Measurements from ENCODE around the gene STRN4.
A peak's percentile ranks its signal among the peaks of the same experiment; 100 is the strongest.
"Not testable (repeated sequence)": the region's sequence is repeated elsewhere in the genome, so short reads cannot be mapped to it uniquely, and the experiment has no call there.

The STRN4 gene

GRCh38 chr19:46746281-46747057 lies at the start of gene STRN4:
TSS of gene STRN4 (minus strand) at chr19:46746450. CDS start at chr19:46746430, 20 bp downstream.
- DNase-seq = no peak

- DNase-seq = no peak
Measured at GRCh38 chr19:46791944-46792343, 45.7 kb upstream of the STRN4 start.

- DNase-seq = no peak
Measured at GRCh38 chr19:46789371-46789770, 43.1 kb upstream of the STRN4 start.

- DNase-seq = no peak
Measured at GRCh38 chr19:46788968-46789338, 42.7 kb upstream of the STRN4 start.

GRCh38 chr19:46788262-46788967 lies 42.2 kb upstream of the STRN4 start, which contains the start of gene SLC1A5:
TSS of gene SLC1A5 (minus strand) at chr19:46788594. CDS start at chr19:46787965, 629 bp downstream.
- peak; percentile 91 for DNase-seq

GRCh38 chr19:46787331-46788261 lies 41.3 kb upstream of the STRN4 start:
- DNase-seq = no peak

- no peak for DNase-seq
Measured at GRCh38 chr19:46787040-46787330, 40.7 kb upstream of the STRN4 start.

GRCh38 chr19:46786236-46787039 lies 40.2 kb upstream of the STRN4 start:
- peak; percentile 62 for DNase-seq

GRCh38 chr19:46785980-46786235 lies 39.7 kb upstream of the STRN4 start:
- DNase-seq = no peak

GRCh38 chr19:46785054-46785979 lies 39.1 kb upstream of the STRN4 start:
- no peak for DNase-seq

- peak; percentile 78 for DNase-seq
Measured at GRCh38 chr19:46784262-46785053, 38.2 kb upstream of the STRN4 start.

- no peak for DNase-seq
Measured at GRCh38 chr19:46783670-46784069, 37.4 kb upstream of the STRN4 start.

GRCh38 chr19:46782355-46783019 lies 36.2 kb upstream of the STRN4 start:
- no peak for DNase-seq

- DNase-seq = not testable (repeated sequence)
Measured at GRCh38 chr19:46777956-46778645, 31.9 kb upstream of the STRN4 start.

GRCh38 chr19:46776927-46777911 lies 31.0 kb upstream of the STRN4 start:
- no peak for DNase-seq

- DNase-seq = no peak
Measured at GRCh38 chr19:46775642-46776258, 29.5 kb upstream of the STRN4 start.

GRCh38 chr19:46773018-46773399 lies 26.8 kb upstream of the STRN4 start:
- no peak for DNase-seq
